Loucy (cell line): ENCODE results near the gene MICAL2.

Experiments
- H2AFZ ChIP-seq: fragments of 200-600 bp; sonication (generic); 2 replicates; pipeline ENCODE4 v1.6.0; 2016; ENCODE audit warnings: antibody characterized with exemption, mild to moderate bottlenecking, low read length, moderate library complexity
- H3F3A ChIP-seq: fragments of 200-600 bp; 2 replicates; pipeline ENCODE4 v1.6.0; 2016; ENCODE audit warnings: antibody characterized with exemption, low read depth, mild to moderate bottlenecking
- H3K27me3 ChIP-seq: fragments of 200-600 bp; sonication (generic); 2 replicates; pipeline ENCODE4 v1.6.1; 2014; ENCODE audit warnings: low read length, mild to moderate bottlenecking; ENCODE audit not compliant: insufficient read depth, poor library complexity, severe bottlenecking
- H3K36me3 ChIP-seq: fragments of 200-600 bp; sonication (generic); 2 replicates; pipeline ENCODE4 v1.6.1; 2016; ENCODE audit warnings: low read length; ENCODE audit not compliant: insufficient read depth
- H3K4me1 ChIP-seq: fragments of 200-600 bp; sonication (generic); 2 replicates; pipeline ENCODE4 v1.5.1; 2014; ENCODE audit warnings: low read length, mild to moderate bottlenecking; ENCODE audit not compliant: insufficient read depth, poor library complexity, severe bottlenecking
- H3K4me2 ChIP-seq: fragments of 200-600 bp; sonication (generic); 2 replicates; pipeline ENCODE4 v1.6.0; 2014; ENCODE audit warnings: antibody characterized with exemption, low read length, low read depth, mild to moderate bottlenecking; ENCODE audit not compliant: poor library complexity, severe bottlenecking
- H3K4me3 ChIP-seq: fragments of 200-600 bp; sonication (generic); 2 replicates; pipeline ENCODE4 v1.5.1; 2014; ENCODE audit warnings: low read length, mild to moderate bottlenecking, mixed read lengths; ENCODE audit not compliant: poor library complexity, severe bottlenecking
- H3K79me2 ChIP-seq: fragments of 200-600 bp; sonication (generic); 2 replicates; pipeline ENCODE4 v1.6.1; 2014; ENCODE audit warnings: low read length; ENCODE audit not compliant: insufficient read depth
- H3K9ac ChIP-seq: fragments of 200-600 bp; sonication (generic); 2 replicates; pipeline ENCODE4 v1.6.0; 2014; ENCODE audit warnings: mild to moderate bottlenecking, low read depth, low read length, moderate library complexity; ENCODE audit not compliant: poor library complexity, severe bottlenecking
- H3K9me2 ChIP-seq: fragments of 200-600 bp; sonication (generic); replicated peaks from 2 replicates; pipeline ENCODE4 v1.6.1; 2016; ENCODE audit warnings: low read depth, low read length, mixed read lengths
- H3K9me3 ChIP-seq: fragments of 200-600 bp; sonication (generic); 2 replicates; pipeline ENCODE4 v1.6.1; 2014; ENCODE audit warnings: mild to moderate bottlenecking, antibody characterized with exemption, low read length, low read depth; ENCODE audit not compliant: insufficient read depth
- H4K20me1 ChIP-seq: fragments of 200-600 bp; sonication (generic); 2 replicates; pipeline ENCODE4 v1.6.0; 2014; ENCODE audit warnings: antibody characterized with exemption, low read length, mild to moderate bottlenecking; ENCODE audit not compliant: insufficient read depth, poor library complexity, severe bottlenecking
- EZH2phosphoT487 ChIP-seq: fragments of 200-600 bp; IDR thresholded peaks from 2 replicates; pipeline ENCODE4 v1.6.1; 2018; ENCODE audit warnings: antibody characterized with exemption, mild to moderate bottlenecking, moderate library complexity, borderline replicate concordance
- TF ChIP-seq, protein P1 (sequence below): fragments of 200-600 bp; sonication (generic); conservative IDR thresholded peaks from 2 replicates; pipeline ENCODE4 v1.5.1; 2014; ENCODE audit warnings: mild to moderate bottlenecking, antibody characterized with exemption, low read length

MICAL2 gene

GRCh38 chr11:12161603-12162350, 51.4 kb downstream of the MICAL2 start:
- H3K9me3 ChIP-seq, result no peaks in the 10 kb centered on the region
- no peaks in the 10 kb centered on the region for H4K20me1 ChIP-seq
- H3K4me3 ChIP-seq, result no peak overlapping the region
- H3K9ac ChIP-seq, result no peak overlapping the region
- no peaks in the 10 kb centered on the region for H3F3A ChIP-seq
- H3K9me2 ChIP-seq, result no peaks in the 10 kb centered on the region
- H3K4me1 ChIP-seq, result peaks cover 42% of the 10 kb centered on the region
- no peak overlapping the region for H3K4me2 ChIP-seq
- no peaks in the 10 kb centered on the region for H3K36me3 ChIP-seq
- no peaks in the 10 kb centered on the region for H3K79me2 ChIP-seq
- TF ChIP-seq EZH2phosphoT487, result no peak
- TF ChIP-seq, protein P1, sequence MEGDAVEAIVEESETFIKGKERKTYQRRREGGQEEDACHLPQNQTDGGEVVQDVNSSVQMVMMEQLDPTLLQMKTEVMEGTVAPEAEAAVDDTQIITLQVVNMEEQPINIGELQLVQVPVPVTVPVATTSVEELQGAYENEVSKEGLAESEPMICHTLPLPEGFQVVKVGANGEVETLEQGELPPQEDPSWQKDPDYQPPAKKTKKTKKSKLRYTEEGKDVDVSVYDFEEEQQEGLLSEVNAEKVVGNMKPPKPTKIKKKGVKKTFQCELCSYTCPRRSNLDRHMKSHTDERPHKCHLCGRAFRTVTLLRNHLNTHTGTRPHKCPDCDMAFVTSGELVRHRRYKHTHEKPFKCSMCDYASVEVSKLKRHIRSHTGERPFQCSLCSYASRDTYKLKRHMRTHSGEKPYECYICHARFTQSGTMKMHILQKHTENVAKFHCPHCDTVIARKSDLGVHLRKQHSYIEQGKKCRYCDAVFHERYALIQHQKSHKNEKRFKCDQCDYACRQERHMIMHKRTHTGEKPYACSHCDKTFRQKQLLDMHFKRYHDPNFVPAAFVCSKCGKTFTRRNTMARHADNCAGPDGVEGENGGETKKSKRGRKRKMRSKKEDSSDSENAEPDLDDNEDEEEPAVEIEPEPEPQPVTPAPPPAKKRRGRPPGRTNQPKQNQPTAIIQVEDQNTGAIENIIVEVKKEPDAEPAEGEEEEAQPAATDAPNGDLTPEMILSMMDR, result no peak
- no peak overlapping the region for H2AFZ ChIP-seq
- no peaks in the 10 kb centered on the region for H3K27me3 ChIP-seq

GRCh38 chr11:12162652-12163051, 52.3 kb downstream of the MICAL2 start:
- Histone ChIP-seq H3K9ac (no peak overlapping the region), H3K4me1 (peaks cover 42% of the 10 kb centered on the region)

DNA sequence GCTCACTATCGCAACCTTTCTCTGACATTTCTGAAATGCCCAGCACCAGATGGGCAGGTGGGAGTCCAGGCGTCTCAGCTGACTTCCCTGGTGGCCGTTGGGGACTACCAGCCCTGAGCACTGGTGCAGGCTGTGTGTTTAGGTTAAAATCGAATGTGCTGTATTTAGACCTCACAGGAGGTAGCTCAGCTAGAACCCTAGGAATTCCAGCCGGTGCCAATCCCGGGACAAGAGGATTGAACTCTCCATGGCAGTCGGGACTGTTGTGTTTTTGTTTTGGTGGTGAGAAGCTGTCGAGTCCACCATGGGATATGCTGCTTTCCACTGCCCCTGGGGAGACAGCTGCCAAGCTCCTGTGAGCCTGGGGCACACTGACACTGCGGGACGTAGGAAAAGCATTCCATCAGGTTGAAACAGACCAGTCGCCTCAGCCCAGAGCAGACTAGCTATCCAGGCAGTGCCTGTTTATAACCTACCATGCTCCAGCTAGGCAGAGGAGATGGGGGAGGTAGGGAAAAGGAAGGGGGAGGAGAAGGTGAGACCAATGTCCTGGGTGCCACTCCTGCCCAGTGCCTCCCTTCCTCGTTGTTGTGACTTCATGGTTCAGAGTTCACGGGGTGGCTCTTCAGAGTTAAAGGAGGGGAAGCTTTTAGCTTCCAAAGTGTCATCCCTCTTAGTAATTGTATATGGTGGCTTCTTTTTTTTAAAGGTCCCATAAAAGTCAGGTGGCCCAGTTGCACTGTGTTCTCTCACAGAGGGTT, 53.0 kb downstream of the MICAL2 start:
- Histone ChIP-seq H3K4me2 (peak overlapping the region; percentile 57), H3K79me2 (no peaks in the 10 kb centered on the region), H3K9me3 (no peaks in the 10 kb centered on the region), H3F3A (no peaks in the 10 kb centered on the region), H3K9me2 (no peaks in the 10 kb centered on the region), H3K4me3 (peak overlapping the region; percentile 2), H4K20me1 (no peaks in the 10 kb centered on the region), H2AFZ (no peak overlapping the region; the same call in 1 of the 2 replicates), H3K36me3 (no peaks in the 10 kb centered on the region), H3K27me3 (no peaks in the 10 kb centered on the region), H3K4me1 (peaks cover 42% of the 10 kb centered on the region), H3K9ac (no peak overlapping the region)
- TF ChIP-seq, protein P1, result no peak
- no peak for TF ChIP-seq EZH2phosphoT487

More at GRCh38 chr11:12162652-12163051, 52.3 kb downstream of the MICAL2 start:
- no peaks in the 10 kb centered on the region for H3K9me2 ChIP-seq
- H3F3A ChIP-seq, result no peaks in the 10 kb centered on the region
- H3K4me2 ChIP-seq, result no peak overlapping the region
- no peaks in the 10 kb centered on the region for H4K20me1 ChIP-seq
- no peaks in the 10 kb centered on the region for H3K36me3 ChIP-seq
- H3K9me3 ChIP-seq, result no peaks in the 10 kb centered on the region
- H3K4me3 ChIP-seq, result no peak overlapping the region
- no peaks in the 10 kb centered on the region for H3K79me2 ChIP-seq
- no peaks in the 10 kb centered on the region for H3K27me3 ChIP-seq
- TF ChIP-seq, protein P1, result no peak
- TF ChIP-seq EZH2phosphoT487, result no peak
- no peak overlapping the region for H2AFZ ChIP-seq
